ENCODE measurements around the gene WDR45B.
A peak's percentile ranks its signal among the peaks of the same experiment; 100 is the strongest.

The WDR45B gene

GRCh38 chr17:82619641-82620040 is 28.6 kb downstream of the WDR45B start:
- no peak for DNase-seq

GRCh38 chr17:82619211-82619610 is 29.0 kb downstream of the WDR45B start:
- DNase-seq: no peak

- no peak for DNase-seq
Measured at GRCh38 chr17:82616021-82616711, 32.1 kb downstream of the WDR45B start.

GRCh38 chr17:82615084-82616020 is 32.9 kb downstream of the WDR45B start:
- DNase-seq: no peak

- no peak for DNase-seq
Measured at GRCh38 chr17:82614095-82614631, 34.1 kb downstream of the WDR45B start.

GRCh38 chr17:82613283-82614094 is 34.8 kb downstream of the WDR45B start:
- DNase-seq: no peak

- no peak for DNase-seq
Measured at GRCh38 chr17:82611140-82612058, 36.8 kb downstream of the WDR45B start.

GRCh38 chr17:82609655-82610054 is 38.6 kb downstream of the WDR45B start:
- no peak for DNase-seq

- DNase-seq: no peak
Measured at GRCh38 chr17:82608816-82609215, 39.4 kb downstream of the WDR45B start.

- no peak for DNase-seq
Measured at GRCh38 chr17:82605939-82606600, 42.2 kb downstream of the WDR45B start.

- no peak for DNase-seq
Measured at GRCh38 chr17:82604532-82604931, 43.7 kb downstream of the WDR45B start.

- DNase-seq: peak; percentile 73
Measured at GRCh38 chr17:82603981-82604448, 44.2 kb downstream of the WDR45B start.

GRCh38 chr17:82602986-82603710 is 45.1 kb downstream of the WDR45B start:
- DNase-seq: no peak

GRCh38 chr17:82602487-82602886 is 45.8 kb downstream of the WDR45B start:
- no peak for DNase-seq

- DNase-seq: no peak
Measured at GRCh38 chr17:82601447-82602000, 46.7 kb downstream of the WDR45B start.

- DNase-seq: no peak
Measured at GRCh38 chr17:82600731-82601446, 47.4 kb downstream of the WDR45B start.

GRCh38 chr17:82599674-82600661 is 48.3 kb downstream of the WDR45B start:
- no peak for DNase-seq

All from CD4-positive, alpha-beta T cell treated with Interferon gamma for 1 hour (primary cell).